HUES48 (cell line): ENCODE data around the gene RAB40C.

Experiments used
- H3K27ac ChIP-seq: one replicate; pipeline ENCODE4 v1.7.0; 2013; ENCODE audit warnings: low read depth, low read length, inconsistent platforms
- H3K27me3 ChIP-seq: 2 replicates; pipeline ENCODE4 v1.6.1; 2013; ENCODE audit warnings: mild to moderate bottlenecking, low read length; ENCODE audit not compliant: control insufficient read depth, insufficient read depth
- H3K36me3 ChIP-seq: 2 replicates; pipeline ENCODE4 v1.6.1; 2013; ENCODE audit warnings: low read length; ENCODE audit not compliant: control insufficient read depth, insufficient read depth
- H3K4me1 ChIP-seq: 2 replicates; pipeline ENCODE4 v1.6.1; 2013; ENCODE audit warnings: mild to moderate bottlenecking, low read length; ENCODE audit not compliant: control insufficient read depth, insufficient read depth
- H3K4me3 ChIP-seq: 2 replicates; pipeline ENCODE4 v1.5.1; 2013; ENCODE audit warnings: mild to moderate bottlenecking, low read depth, low read length
- H3K9ac ChIP-seq: 2 replicates; pipeline ENCODE4 v1.6.1; 2013; ENCODE audit warnings: mild to moderate bottlenecking, low read depth, low read length, moderate library complexity
- H3K9me3 ChIP-seq: 2 replicates; pipeline ENCODE4 v1.6.1; 2013; ENCODE audit warnings: low read length; ENCODE audit not compliant: control insufficient read depth, insufficient read depth

The RAB40C gene

GRCh38 chr16:567373-568256, 22.3 kb upstream of the RAB40C start:
- Histone ChIP-seq H3K4me3 (no peak overlapping the region), H3K9ac (no peak overlapping the region), H3K9me3 (no peaks in the 10 kb centered on the region), H3K27ac (no peak overlapping the region), H3K27me3 (0 out of 2 replicates have a peak, but pooled peaks cover under 1% of the 10 kb centered on the region), H3K36me3 (no peaks in the 10 kb centered on the region), H3K4me1 (peaks cover 11% of the 10 kb centered on the region)

GRCh38 chr16:568401-569258, 21.2 kb upstream of the RAB40C start:
- peaks cover 11% of the 10 kb centered on the region for H3K4me1 ChIP-seq
- H3K4me3 ChIP-seq, result peak overlapping the region; percentile 93
- H3K27ac ChIP-seq, result peak overlapping the region; percentile 82

GRCh38 chr16:569445-570254, 20.2 kb upstream of the RAB40C start, which contains the start of gene PIGQ:
Gene PIGQ (plus strand): TSS chr16:569968. CDS start chr16:574075, 4,107 bp downstream.
- Histone ChIP-seq H3K4me3 (peak within 1 kb of the TSS; percentile 93), H3K27me3 (no peaks in the 10 kb centered on the region), H3K27ac (peak within 1 kb of the TSS; percentile 82), H3K9ac (peak within 1 kb of the TSS; percentile 59; the same call in 1 of the 2 replicates), H3K4me1 (peaks cover 11% of the 10 kb centered on the region), H3K36me3 (peaks cover 8% of the 10 kb centered on the region; the same call in 1 of the 2 replicates), H3K9me3 (no peaks in the 10 kb centered on the region)

More at GRCh38 chr16:568401-569258, 21.2 kb upstream of the RAB40C start:
- Histone ChIP-seq H3K27me3 (no peaks in the 10 kb centered on the region), H3K9me3 (no peaks in the 10 kb centered on the region), H3K9ac (no peak overlapping the region), H3K36me3 (no peaks in the 10 kb centered on the region)

GRCh38 chr16:572865-573650, 16.8 kb upstream of the RAB40C start:
- Histone ChIP-seq H3K36me3 (peaks cover 20% of the 10 kb centered on the region), H3K27me3 (no peaks in the 10 kb centered on the region), H3K27ac (no peak overlapping the region), H3K4me1 (peaks cover 5% of the 10 kb centered on the region; the same call in 1 of the 2 replicates), H3K9me3 (no peaks in the 10 kb centered on the region), H3K9ac (no peak overlapping the region), H3K4me3 (no peak overlapping the region)

- no peak overlapping the region for H3K27ac ChIP-seq
- H3K4me1 ChIP-seq, result 0 out of 2 replicates have a peak, but pooled peaks cover under 1% of the 10 kb centered on the region
- no peak overlapping the region for H3K9ac ChIP-seq
- H3K9me3 ChIP-seq, result no peaks in the 10 kb centered on the region
- H3K36me3 ChIP-seq, result peaks cover 20% of the 10 kb centered on the region
- no peaks in the 10 kb centered on the region for H3K27me3 ChIP-seq
- no peak overlapping the region for H3K4me3 ChIP-seq
Observed at GRCh38 chr16:574021-574760, 15.7 kb upstream of the RAB40C start.

GRCh38 chr16:575354-576196, 14.3 kb upstream of the RAB40C start:
- H3K36me3 ChIP-seq, result peaks cover 20% of the 10 kb centered on the region

GRCh38 chr16:576197-576822, 13.6 kb upstream of the RAB40C start:
- Histone ChIP-seq H3K27ac (peak overlapping the region; percentile 10), H3K4me1 (no peaks in the 10 kb centered on the region), H3K9ac (no peak overlapping the region), H3K9me3 (no peaks in the 10 kb centered on the region), H3K4me3 (no peak overlapping the region), H3K27me3 (no peaks in the 10 kb centered on the region), H3K36me3 (peaks cover 20% of the 10 kb centered on the region)

More at GRCh38 chr16:575354-576196, 14.3 kb upstream of the RAB40C start:
- H3K27me3 ChIP-seq, result no peaks in the 10 kb centered on the region
- H3K9ac ChIP-seq, result no peak overlapping the region
- H3K4me1 ChIP-seq, result no peaks in the 10 kb centered on the region
- H3K9me3 ChIP-seq, result no peaks in the 10 kb centered on the region
- no peak overlapping the region for H3K4me3 ChIP-seq
- no peak overlapping the region for H3K27ac ChIP-seq

GRCh38 chr16:576823-577201, 13.1 kb upstream of the RAB40C start:
- Histone ChIP-seq H3K9ac (no peak overlapping the region), H3K27ac (peak overlapping the region; percentile 10), H3K4me1 (no peaks in the 10 kb centered on the region), H3K27me3 (no peaks in the 10 kb centered on the region), H3K36me3 (peaks cover 20% of the 10 kb centered on the region), H3K9me3 (no peaks in the 10 kb centered on the region), H3K4me3 (no peak overlapping the region)
